CD4-positive, alpha-beta T cell treated with Interferon gamma for 1 hour (primary cell): ENCODE data around the gene IRGC.
"Not testable (repeated sequence)": the region's sequence is repeated elsewhere in the genome, so short reads cannot be mapped to it uniquely, and the experiment has no call there.

Experiments used
- DNase-seq: peaks from one replicate; pipeline ENCODE4 v3.0.0-alpha.2; 2020

The IRGC gene

GRCh38 chr19:43715776-43716175 lies at the start of gene IRGC:
IRGC (plus strand) TSS chr19:43716076; CDS start chr19:43718559, 2,483 bp downstream.
- no peak for DNase-seq

GRCh38 chr19:43667126-43667875 lies 48.6 kb upstream of the IRGC start:
- no peak for DNase-seq

GRCh38 chr19:43667876-43668405 lies 47.9 kb upstream of the IRGC start:
- no peak for DNase-seq

GRCh38 chr19:43668406-43669109 lies 47.3 kb upstream of the IRGC start:
- DNase-seq, result peak; percentile 96

GRCh38 chr19:43672061-43672679 lies 43.7 kb upstream of the IRGC start:
- no peak for DNase-seq

- no peak for DNase-seq
Observed at GRCh38 chr19:43673637-43674036, 42.2 kb upstream of the IRGC start.

- peak; percentile 71 for DNase-seq
Observed at GRCh38 chr19:43674183-43674582, 41.7 kb upstream of the IRGC start.

GRCh38 chr19:43674596-43674995 lies 41.3 kb upstream of the IRGC start:
- DNase-seq, result peak; percentile 23

- DNase-seq, result no peak
Observed at GRCh38 chr19:43675269-43675879, 40.5 kb upstream of the IRGC start.

- no peak for DNase-seq
Observed at GRCh38 chr19:43675906-43676305, 40.0 kb upstream of the IRGC start.

- DNase-seq, result no peak
Observed at GRCh38 chr19:43678512-43679261, 37.2 kb upstream of the IRGC start.

- no peak for DNase-seq
Observed at GRCh38 chr19:43681821-43682220, 34.1 kb upstream of the IRGC start.

GRCh38 chr19:43682269-43682668 lies 33.6 kb upstream of the IRGC start:
- not testable (repeated sequence) for DNase-seq

GRCh38 chr19:43682824-43683661 lies 32.8 kb upstream of the IRGC start:
- DNase-seq, result no peak

- no peak for DNase-seq
Observed at GRCh38 chr19:43683905-43684304, 32.0 kb upstream of the IRGC start.

GRCh38 chr19:43684326-43684725 lies 31.6 kb upstream of the IRGC start:
- DNase-seq, result no peak

GRCh38 chr19:43687660-43687997 lies 28.2 kb upstream of the IRGC start:
- DNase-seq, result no peak

- peak; percentile 23 for DNase-seq
Observed at GRCh38 chr19:43688059-43688701, 27.7 kb upstream of the IRGC start.

- DNase-seq, result no peak
Observed at GRCh38 chr19:43690444-43690843, 25.4 kb upstream of the IRGC start.

- no peak for DNase-seq
Observed at GRCh38 chr19:43690890-43691289, 25.0 kb upstream of the IRGC start.

- no peak for DNase-seq
Observed at GRCh38 chr19:43691755-43692154, 24.1 kb upstream of the IRGC start.
